Endodermal cell (in vitro differentiated cells): ENCODE data around the gene NRXN2. TPM values are rescaled to one million over a fixed set of nuclear protein-coding genes. Genes with fewer than 3 reads are reported as not detected.

Source experiments
- DNase-seq: peaks from one replicate; pipeline ENCODE4 v3.0.0-alpha.2; 2017
- H3K27ac ChIP-seq: 2 replicates; pipeline ENCODE4 v1.5.1; 2013; ENCODE audit warnings: mild to moderate bottlenecking, low read depth, low read length, moderate library complexity
- H3K27me3 ChIP-seq: 2 replicates; pipeline ENCODE4 v1.6.1; 2013; ENCODE audit warnings: mild to moderate bottlenecking, low read length, moderate library complexity; ENCODE audit not compliant: insufficient read depth, control insufficient read depth, poor library complexity, severe bottlenecking
- H3K36me3 ChIP-seq: 2 replicates; pipeline ENCODE4 v1.7.0; 2013; ENCODE audit warnings: mild to moderate bottlenecking, low read length, moderate library complexity; ENCODE audit not compliant: control insufficient read depth, insufficient read depth
- H3K4me1 ChIP-seq: one replicate; pipeline ENCODE4 v1.7.0; 2013; ENCODE audit warnings: low read length; ENCODE audit not compliant: control insufficient read depth, insufficient read depth
- H3K4me3 ChIP-seq: 2 replicates; pipeline ENCODE4 v1.5.1; 2013; ENCODE audit warnings: mild to moderate bottlenecking, low read length, moderate library complexity
- H3K9ac ChIP-seq: 2 replicates; pipeline ENCODE4 v1.6.1; 2013; ENCODE audit warnings: mild to moderate bottlenecking, low read length, moderate library complexity; ENCODE audit not compliant: poor library complexity, severe bottlenecking; ENCODE audit errors: extremely low read depth
- H3K9me3 ChIP-seq: 2 replicates; pipeline ENCODE4 v1.6.1; 2013; ENCODE audit warnings: mild to moderate bottlenecking, low read length, moderate library complexity; ENCODE audit not compliant: control insufficient read depth
- H3K27ac Mint-ChIP-seq: 2 replicates; pipeline ENCODE4 v1.8.0; 2020; ENCODE audit warnings: mixed read lengths
- H3K27me3 Mint-ChIP-seq: 2 replicates; pipeline ENCODE4 v1.8.0; 2021; ENCODE audit warnings: mild to moderate bottlenecking, mixed read lengths; ENCODE audit not compliant: insufficient read depth
- H3K36me3 Mint-ChIP-seq: 2 replicates; pipeline ENCODE4 v1.8.0; 2020; ENCODE audit warnings: low read depth, mixed read lengths
- H3K4me1 Mint-ChIP-seq: 2 replicates; pipeline ENCODE4 v1.8.0; 2020; ENCODE audit warnings: mixed read lengths
- H3K4me3 Mint-ChIP-seq: 2 replicates; pipeline ENCODE4 v1.8.0; 2020; ENCODE audit warnings: mild to moderate bottlenecking, moderate library complexity, mixed read lengths
- H3K9me3 Mint-ChIP-seq: 2 replicates; pipeline ENCODE4 v1.8.0; 2020; ENCODE audit warnings: mild to moderate bottlenecking, mixed read lengths
- CTCF ChIP-seq: fragments of 200-600 bp; sonication (generic); conservative IDR thresholded peaks from 2 replicates; pipeline ENCODE4 v1.5.0; 2021; ENCODE audit warnings: antibody characterized with exemption, mild to moderate bottlenecking
- WGBS, 2 experiments: methylation state at CpG; one replicate each; pipeline versions ENCODE4 v1.1.5 to v1.1.7; 2013; ENCODE audit warnings: missing lambda C conversion rate in 2 of 2, mixed read lengths in 1 of 2; ENCODE audit not compliant: insufficient coverage in 1 of 2, insufficient read length in 1 of 2; 5-methylcytosine and 5-hydroxymethylcytosine counted together
- total RNA-seq, 2 donors: library from RNA; stranded (reverse); fragmentation: NEBNext Ultra II Directional in 1 of 2; extraction: Animal tissue kit (Norgen Biotek cat#: 25700) in 1 of 2; gene quantifications; 2 replicates in 1 of 2; 3 replicates in 1 of 2; pipeline ENCODE4 v1.2.1, GENCODE V29; 2021

Gene NRXN2
- total RNA-seq, 2 donors from 2014 or later, result 1.00 to 1.5 TPM

- no peak overlapping the region for H3K9ac ChIP-seq
- peaks cover 15% of the 10 kb centered on the region for H3K4me1 Mint-ChIP-seq
- peaks cover 73% of the 10 kb centered on the region for H3K27me3 Mint-ChIP-seq
- H3K9me3 Mint-ChIP-seq, result no peaks in the 10 kb centered on the region
- 10 to 13% methylated on average over 27 to 54 of the region's 54 CpGs for WGBS, 2 experiments
- peak overlapping the region; percentile 29 for H3K4me3 Mint-ChIP-seq
- H3K9me3 ChIP-seq, result no peaks in the 10 kb centered on the region
- H3K36me3 Mint-ChIP-seq, result no peaks in the 10 kb centered on the region
- no peak overlapping the region for H3K27ac Mint-ChIP-seq
- no peak overlapping the region for H3K27ac ChIP-seq
- H3K4me1 ChIP-seq, result peaks cover 4% of the 10 kb centered on the region
- H3K27me3 ChIP-seq, result peaks cover 76% of the 10 kb centered on the region
- peak; percentile 79 for DNase-seq
- H3K36me3 ChIP-seq, result no peaks in the 10 kb centered on the region
- no peak for TF ChIP-seq CTCF
- H3K4me3 ChIP-seq, result no peak overlapping the region
These were observed 19.3 kb upstream of the NRXN2 start for GRCh38 chr11:64742087-64742888.

GRCh38 chr11:64741375-64742086 lies 18.5 kb upstream of the NRXN2 start:
- Histone ChIP-seq H3K27me3 (peaks cover 69% of the 10 kb centered on the region), H3K9me3 (no peaks in the 10 kb centered on the region), H3K27ac (no peak overlapping the region), H3K9ac (no peak overlapping the region), H3K4me1 (peaks cover 4% of the 10 kb centered on the region), H3K36me3 (no peaks in the 10 kb centered on the region), H3K4me3 (no peak overlapping the region)
- no peaks in the 10 kb centered on the region for H3K36me3 Mint-ChIP-seq
- H3K4me3 Mint-ChIP-seq, result peak overlapping the region; percentile 29
- WGBS, 2 experiments, result 47 to 56% methylated on average over 14 to 24 of the region's 24 CpGs
- H3K4me1 Mint-ChIP-seq, result peaks cover 15% of the 10 kb centered on the region
- H3K9me3 Mint-ChIP-seq, result no peaks in the 10 kb centered on the region
- TF ChIP-seq CTCF, result no peak
- DNase-seq, result peak; percentile 73
- peaks cover 70% of the 10 kb centered on the region for H3K27me3 Mint-ChIP-seq
- H3K27ac Mint-ChIP-seq, result no peak overlapping the region

GRCh38 chr11:64739871-64740270 lies 16.9 kb upstream of the NRXN2 start:
- Histone ChIP-seq H3K36me3 (no peaks in the 10 kb centered on the region), H3K27ac (no peak overlapping the region), H3K27me3 (peaks cover 53% of the 10 kb centered on the region), H3K9ac (no peak overlapping the region), H3K4me3 (no peak overlapping the region), H3K9me3 (no peaks in the 10 kb centered on the region), H3K4me1 (peaks cover 4% of the 10 kb centered on the region)
- 89 to 92% methylated on average over 6 to 12 of the region's 12 CpGs for WGBS, 2 experiments
- Mint-ChIP-seq H3K36me3 (no peaks in the 10 kb centered on the region), H3K4me1 (peaks cover 15% of the 10 kb centered on the region), H3K27ac (no peak overlapping the region), H3K27me3 (peaks cover 64% of the 10 kb centered on the region), H3K4me3 (no peak overlapping the region), H3K9me3 (no peaks in the 10 kb centered on the region)
- TF ChIP-seq CTCF, result no peak
- DNase-seq, result no peak
